ENCODE data around the gene ZNF613.
"Not testable (repeated sequence)": the region's sequence is repeated elsewhere in the genome, so short reads cannot be mapped to it uniquely, and the experiment has no call there.

Gene ZNF613

GRCh38 chr19:51944798-51945552, 17.7 kb downstream of the ZNF613 start:
- no peak for DNase-seq (ENCODE audit: low read depth in 2 of 2)

- no peak for DNase-seq (ENCODE audit: low read depth in 2 of 2)
These were observed 19.3 kb downstream of the ZNF613 start for GRCh38 chr19:51946602-51947001.

GRCh38 chr19:51948975-51949374, 21.7 kb downstream of the ZNF613 start:
- no peak for DNase-seq (ENCODE audit: low read depth in 2 of 2)

- not testable (repeated sequence) for DNase-seq (ENCODE audit: low read depth in 2 of 2)
These were observed 30.6 kb downstream of the ZNF613 start for GRCh38 chr19:51957846-51958245.

- DNase-seq (ENCODE audit: low read depth in 2 of 2): no peak
These were observed 32.5 kb downstream of the ZNF613 start for GRCh38 chr19:51959791-51960190.

GRCh38 chr19:51960621-51961233, 33.5 kb downstream of the ZNF613 start:
- DNase-seq (ENCODE audit: low read depth in 2 of 2): not testable (repeated sequence)

- no peak for DNase-seq (ENCODE audit: low read depth in 2 of 2)
These were observed 38.3 kb downstream of the ZNF613 start for GRCh38 chr19:51965583-51965982.

GRCh38 chr19:51970718-51971117, 43.4 kb downstream of the ZNF613 start:
- DNase-seq (ENCODE audit: low read depth in 2 of 2): no peak

- no peak for DNase-seq (ENCODE audit: low read depth in 2 of 2)
These were observed 44.4 kb downstream of the ZNF613 start for GRCh38 chr19:51971624-51972023.

- DNase-seq (ENCODE audit: low read depth in 2 of 2): not testable (repeated sequence)
These were observed 48.5 kb downstream of the ZNF613 start for GRCh38 chr19:51975787-51976186.

GRCh38 chr19:51976852-51977251, 49.6 kb downstream of the ZNF613 start:
- no peak for DNase-seq (ENCODE audit: low read depth in 2 of 2)

GRCh38 chr19:51977346-51977745, 50.1 kb downstream of the ZNF613 start:
- no peak for DNase-seq (ENCODE audit: low read depth in 2 of 2)

GRCh38 chr19:51978882-51979281, 51.6 kb downstream of the ZNF613 start:
- no peak for DNase-seq (ENCODE audit: low read depth in 2 of 2)

- no peak for DNase-seq (ENCODE audit: low read depth in 2 of 2)
These were observed 53.0 kb downstream of the ZNF613 start for GRCh38 chr19:51980116-51980736.

GRCh38 chr19:51980926-51981325, 53.7 kb downstream of the ZNF613 start:
- not testable (repeated sequence) for DNase-seq (ENCODE audit: low read depth in 2 of 2)

GRCh38 chr19:51983361-51983760, 56.1 kb downstream of the ZNF613 start:
- DNase-seq (ENCODE audit: low read depth in 2 of 2): no peak

GRCh38 chr19:51986309-51987291, 59.3 kb downstream of the ZNF613 start, which contains the start of gene ZNF350:
Gene ZNF350, minus strand, starts transcription at chr19:51986840. Its CDS starts 12,480 bp downstream, at chr19:51974360.
- DNase-seq (ENCODE audit: low read depth in 2 of 2): peak; percentile 68 to 79

GRCh38 chr19:51993422-51993821, 66.2 kb downstream of the ZNF613 start:
- DNase-seq (ENCODE audit: low read depth in 2 of 2): no peak

- DNase-seq (ENCODE audit: low read depth in 2 of 2): no peak
These were observed 66.9 kb downstream of the ZNF613 start for GRCh38 chr19:51994048-51994644.

Data from stimulated activated CD4-positive, alpha-beta T cell treated with anti-CD3 and anti-CD28 coated beads, Interleukin-4, amount 100 ng/mL, for 48 hours (primary cell).